ENCODE data around the gene UGCG.

- TF ChIP-seq, protein P1, sequence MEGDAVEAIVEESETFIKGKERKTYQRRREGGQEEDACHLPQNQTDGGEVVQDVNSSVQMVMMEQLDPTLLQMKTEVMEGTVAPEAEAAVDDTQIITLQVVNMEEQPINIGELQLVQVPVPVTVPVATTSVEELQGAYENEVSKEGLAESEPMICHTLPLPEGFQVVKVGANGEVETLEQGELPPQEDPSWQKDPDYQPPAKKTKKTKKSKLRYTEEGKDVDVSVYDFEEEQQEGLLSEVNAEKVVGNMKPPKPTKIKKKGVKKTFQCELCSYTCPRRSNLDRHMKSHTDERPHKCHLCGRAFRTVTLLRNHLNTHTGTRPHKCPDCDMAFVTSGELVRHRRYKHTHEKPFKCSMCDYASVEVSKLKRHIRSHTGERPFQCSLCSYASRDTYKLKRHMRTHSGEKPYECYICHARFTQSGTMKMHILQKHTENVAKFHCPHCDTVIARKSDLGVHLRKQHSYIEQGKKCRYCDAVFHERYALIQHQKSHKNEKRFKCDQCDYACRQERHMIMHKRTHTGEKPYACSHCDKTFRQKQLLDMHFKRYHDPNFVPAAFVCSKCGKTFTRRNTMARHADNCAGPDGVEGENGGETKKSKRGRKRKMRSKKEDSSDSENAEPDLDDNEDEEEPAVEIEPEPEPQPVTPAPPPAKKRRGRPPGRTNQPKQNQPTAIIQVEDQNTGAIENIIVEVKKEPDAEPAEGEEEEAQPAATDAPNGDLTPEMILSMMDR (IDR thresholded peaks at IDR 0.05): no peak
- TF ChIP-seq POLR2A (IDR thresholded peaks at IDR 0.05): no peak
Measured at GRCh38 chr9:111853450-111853827, 43.2 kb upstream of the UGCG start.
